Activated CD4-positive, alpha-beta T cell treated with anti-CD3 and anti-CD28 coated beads, Interleukin-2, amount 50 U/mL, for 24 hours (primary cell): ENCODE results near the gene CRYL1.

Experiments used
- DNase-seq, 2 donors: peaks; one replicate each; pipeline ENCODE4 v3.0.0-alpha.2; 2020; ENCODE audit warnings: low read depth in 1 of 2, low spot score in 1 of 2

The CRYL1 gene

GRCh38 chr13:20428666-20429644, 96.7 kb downstream of the CRYL1 start:
- DNase-seq: no peak

- no peak for DNase-seq
Observed at GRCh38 chr13:20426766-20427448, 98.8 kb downstream of the CRYL1 start.

GRCh38 chr13:20425819-20426219, 99.8 kb downstream of the CRYL1 start:
- no peak for DNase-seq

- no peak for DNase-seq
Observed at GRCh38 chr13:20424949-20425348, 100.7 kb downstream of the CRYL1 start.

- DNase-seq: no peak
Observed at GRCh38 chr13:20424559-20424852, 101.2 kb downstream of the CRYL1 start.

GRCh38 chr13:20422362-20422761, 103.3 kb downstream of the CRYL1 start:
- DNase-seq: no peak

GRCh38 chr13:20420938-20421337, 104.7 kb downstream of the CRYL1 start:
- no peak for DNase-seq

- DNase-seq: no peak
Observed at GRCh38 chr13:20418953-20419352, 106.7 kb downstream of the CRYL1 start.

- no peak for DNase-seq
Observed at GRCh38 chr13:20416223-20416745, 109.4 kb downstream of the CRYL1 start.

- DNase-seq: no peak
Observed at GRCh38 chr13:20415694-20416107, 110.0 kb downstream of the CRYL1 start.

- no peak for DNase-seq
Observed at GRCh38 chr13:20415306-20415679, 110.4 kb downstream of the CRYL1 start.

GRCh38 chr13:20414546-20415305, 110.9 kb downstream of the CRYL1 start:
- no peak for DNase-seq

GRCh38 chr13:20412691-20413355, 112.8 kb downstream of the CRYL1 start:
- no peak for DNase-seq

- no peak for DNase-seq
Observed at GRCh38 chr13:20411638-20412342, 113.9 kb downstream of the CRYL1 start.

GRCh38 chr13:20410726-20411125, 114.9 kb downstream of the CRYL1 start:
- DNase-seq: no peak

GRCh38 chr13:20408181-20408580, 117.5 kb downstream of the CRYL1 start:
- no peak for DNase-seq

- no peak for DNase-seq
Observed at GRCh38 chr13:20407759-20408158, 117.9 kb downstream of the CRYL1 start.

GRCh38 chr13:20405691-20406090, 120.0 kb downstream of the CRYL1 start:
- DNase-seq: no peak

- DNase-seq: no peak
Observed at GRCh38 chr13:20404488-20405222, 121.0 kb downstream of the CRYL1 start.

GRCh38 chr13:20403826-20404225, 121.8 kb downstream of the CRYL1 start:
- no peak for DNase-seq
